Measurements from ENCODE around the gene MEI4. TPM values are rescaled to one million over a fixed set of nuclear protein-coding genes. Genes with fewer than 3 reads are reported as not detected.

The MEI4 gene
- polyA plus RNA-seq, 1 donor (not counting 4 experiments of a cell fraction or from before 2014, with no cell fraction given): 0.01 TPM

- FAIRE-seq: no peak
- dilution Hi-C loops (cut with MboI; ENCODE audit: extremely low pct_ligation_motif_present, low sequenced_read_pairs): no loop called here
Measured at GRCh38 chr6:77822265-77822664, 169.4 kb downstream of the MEI4 start.

DNA sequence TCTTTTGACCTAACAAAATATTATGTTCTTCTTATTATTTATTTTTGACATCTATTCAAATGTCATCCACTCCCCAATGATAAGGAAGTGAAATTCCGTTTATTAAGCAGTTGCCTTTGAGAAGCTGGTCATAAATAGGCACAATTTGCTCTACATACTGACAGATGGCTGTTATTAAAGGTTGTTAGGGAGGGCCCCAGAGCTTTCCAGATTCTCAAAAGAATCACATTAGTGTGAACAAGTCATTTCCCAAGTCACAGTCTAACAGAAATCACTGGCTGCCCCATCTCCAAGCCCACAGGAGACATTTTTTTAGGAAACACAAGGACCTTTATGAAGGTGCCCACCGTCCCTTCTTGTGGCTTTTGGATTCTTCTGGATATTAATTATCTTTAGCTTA is 172.4 kb downstream of the MEI4 start:
- no peaks in the 10 kb centered on the region for H3K27me3 ChIP-seq (ENCODE audit: control insufficient read depth, extremely low read depth, insufficient read depth, low read length)
- no peak overlapping the region for H3K27ac ChIP-seq (ENCODE audit: control insufficient read depth, insufficient read depth, low read length)
- no peak for TF ChIP-seq CTCF (optimal IDR thresholded peaks at IDR 0.05 in 1 of 3, IDR thresholded peaks at IDR 0.05 in 1 of 3, conservative IDR thresholded peaks at IDR 0.05 in 1 of 3; ENCODE audit: extremely low read depth in 1 of 3, insufficient read depth in 2 of 3, low read length in 3 of 3)
- no peak for TF ChIP-seq EZH2 (IDR thresholded peaks at IDR 0.05; ENCODE audit: low read length)
- FAIRE-seq (no peak), DNase-seq (ENCODE audit: low read depth, low spot score) (no peak)
- no peak overlapping the region for H3K4me2 ChIP-seq (ENCODE audit: control insufficient read depth, extremely low read depth, insufficient read depth, low read depth, low read length)
- no peak overlapping the region for H2AFZ ChIP-seq (ENCODE audit: control insufficient read depth, low read length)
- dilution Hi-C loops (cut with MboI; ENCODE audit: extremely low pct_ligation_motif_present, low sequenced_read_pairs): no loop called here
- no peaks in the 10 kb centered on the region for H3K9me3 ChIP-seq (ENCODE audit: control insufficient read depth, low read depth, low read length)
- H3K4me3 ChIP-seq (ENCODE audit: control insufficient read depth in 2 of 3, extremely low read depth in 1 of 3, insufficient read depth in 2 of 3, low read depth in 1 of 3, low read length in 3 of 3): no peak overlapping the region
- no peaks in the 10 kb centered on the region for H3K79me2 ChIP-seq (ENCODE audit: control insufficient read depth, insufficient read depth, low read length)
- no peaks in the 10 kb centered on the region for H3K9me1 ChIP-seq (ENCODE audit: control insufficient read depth, extremely low read depth, insufficient read depth, low read length)
- no peaks in the 10 kb centered on the region for H3K36me3 ChIP-seq (ENCODE audit: control insufficient read depth in 2 of 2, extremely low read depth in 1 of 2, insufficient read depth in 2 of 2, low read length in 2 of 2)
- H3K9ac ChIP-seq (ENCODE audit: control insufficient read depth, extremely low read depth, insufficient read depth, low read length): no peak overlapping the region
- no peaks in the 10 kb centered on the region for H4K20me1 ChIP-seq (ENCODE audit: control insufficient read depth, extremely low read depth, insufficient read depth, low read length)
- H3K4me1 ChIP-seq (ENCODE audit: control insufficient read depth, extremely low read depth, insufficient read depth, low read length): no peaks in the 10 kb centered on the region

More at GRCh38 chr6:77822265-77822664, 169.4 kb downstream of the MEI4 start:
- no peak overlapping the region for H2AFZ ChIP-seq (ENCODE audit: control insufficient read depth, low read length)
- H3K4me3 ChIP-seq (ENCODE audit: control insufficient read depth in 2 of 3, extremely low read depth in 1 of 3, insufficient read depth in 2 of 3, low read depth in 1 of 3, low read length in 3 of 3): no peak overlapping the region
- no peaks in the 10 kb centered on the region for H3K4me1 ChIP-seq (ENCODE audit: control insufficient read depth, extremely low read depth, insufficient read depth, low read length)
- no peaks in the 10 kb centered on the region for H3K9me3 ChIP-seq (ENCODE audit: control insufficient read depth, low read depth, low read length)
- H3K27me3 ChIP-seq (ENCODE audit: control insufficient read depth, extremely low read depth, insufficient read depth, low read length): no peaks in the 10 kb centered on the region
- H3K79me2 ChIP-seq (ENCODE audit: control insufficient read depth, insufficient read depth, low read length): no peaks in the 10 kb centered on the region
- H3K9ac ChIP-seq (ENCODE audit: control insufficient read depth, extremely low read depth, insufficient read depth, low read length): no peak overlapping the region
- DNase-seq (ENCODE audit: low read depth, low spot score): no peak
- no peak for TF ChIP-seq CTCF (optimal IDR thresholded peaks at IDR 0.05 in 1 of 3, IDR thresholded peaks at IDR 0.05 in 1 of 3, conservative IDR thresholded peaks at IDR 0.05 in 1 of 3; ENCODE audit: extremely low read depth in 1 of 3, insufficient read depth in 2 of 3, low read length in 3 of 3)
- no peak for TF ChIP-seq EZH2 (IDR thresholded peaks at IDR 0.05; ENCODE audit: low read length)
- no peaks in the 10 kb centered on the region for H4K20me1 ChIP-seq (ENCODE audit: control insufficient read depth, extremely low read depth, insufficient read depth, low read length)
- no peak overlapping the region for H3K4me2 ChIP-seq (ENCODE audit: control insufficient read depth, extremely low read depth, insufficient read depth, low read depth, low read length)
- no peak overlapping the region for H3K27ac ChIP-seq (ENCODE audit: control insufficient read depth, insufficient read depth, low read length)
- H3K9me1 ChIP-seq (ENCODE audit: control insufficient read depth, extremely low read depth, insufficient read depth, low read length): no peaks in the 10 kb centered on the region
- H3K36me3 ChIP-seq (ENCODE audit: control insufficient read depth in 2 of 2, extremely low read depth in 1 of 2, insufficient read depth in 2 of 2, low read length in 2 of 2): no peaks in the 10 kb centered on the region

Measured in keratinocyte (primary cell).